Mononuclear cell (primary cell): ENCODE results near the gene SYMPK. TPM values are rescaled to one million over a fixed set of nuclear protein-coding genes. Genes with fewer than 3 reads are reported as not detected.

Experiments
- H3K27me3 ChIP-seq: 2 replicates; pipeline ENCODE4 v1.6.0; 2011; ENCODE audit warnings: low read length, control low read depth; ENCODE audit not compliant: insufficient read depth
- H3K4me1 ChIP-seq: 2 replicates; pipeline ENCODE4 v1.5.1; 2011; ENCODE audit warnings: mild to moderate bottlenecking, low read length, control low read depth; ENCODE audit not compliant: insufficient read depth
- H3K4me3 ChIP-seq: 2 replicates; pipeline ENCODE4 v1.5.1; 2011; ENCODE audit warnings: mild to moderate bottlenecking, low read length, moderate library complexity
- H3K9me3 ChIP-seq: 2 replicates; pipeline ENCODE4 v1.5.1; 2011; ENCODE audit warnings: low read depth, mild to moderate bottlenecking, control low read depth, low read length
- total RNA-seq: library from RNA; depleted of rRNA; stranded (reverse); fragments of >200 nt; gene quantifications from one replicate; pipeline ENCODE4 v1.2.3, GENCODE V29; 2012

SYMPK gene
- total RNA-seq, 1 donor: 27.2 TPM

GRCh38 chr19:45768655-45768983, 94.3 kb downstream of the SYMPK start:
- peaks cover 44% of the 10 kb centered on the region for H3K27me3 ChIP-seq

GRCh38 chr19:45767881-45768654, 94.9 kb downstream of the SYMPK start:
- Histone ChIP-seq H3K27me3 (peaks cover 38% of the 10 kb centered on the region), H3K9me3 (no peaks in the 10 kb centered on the region), H3K4me1 (peaks cover 31% of the 10 kb centered on the region), H3K4me3 (peak overlapping the region; percentile 13)

More at GRCh38 chr19:45768655-45768983, 94.3 kb downstream of the SYMPK start:
- Histone ChIP-seq H3K4me1 (peaks cover 31% of the 10 kb centered on the region), H3K9me3 (no peaks in the 10 kb centered on the region), H3K4me3 (peak overlapping the region; percentile 49)

- peaks cover 32% of the 10 kb centered on the region for H3K27me3 ChIP-seq
- peaks cover 31% of the 10 kb centered on the region for H3K4me1 ChIP-seq
- no peak overlapping the region for H3K4me3 ChIP-seq
- H3K9me3 ChIP-seq: no peaks in the 10 kb centered on the region
Observed at GRCh38 chr19:45767410-45767880, 95.5 kb downstream of the SYMPK start.

GRCh38 chr19:45766869-45767346, 96.0 kb downstream of the SYMPK start:
- no peak overlapping the region for H3K4me3 ChIP-seq
- peaks cover 26% of the 10 kb centered on the region for H3K27me3 ChIP-seq
- no peaks in the 10 kb centered on the region for H3K9me3 ChIP-seq
- peaks cover 31% of the 10 kb centered on the region for H3K4me1 ChIP-seq

DNA sequence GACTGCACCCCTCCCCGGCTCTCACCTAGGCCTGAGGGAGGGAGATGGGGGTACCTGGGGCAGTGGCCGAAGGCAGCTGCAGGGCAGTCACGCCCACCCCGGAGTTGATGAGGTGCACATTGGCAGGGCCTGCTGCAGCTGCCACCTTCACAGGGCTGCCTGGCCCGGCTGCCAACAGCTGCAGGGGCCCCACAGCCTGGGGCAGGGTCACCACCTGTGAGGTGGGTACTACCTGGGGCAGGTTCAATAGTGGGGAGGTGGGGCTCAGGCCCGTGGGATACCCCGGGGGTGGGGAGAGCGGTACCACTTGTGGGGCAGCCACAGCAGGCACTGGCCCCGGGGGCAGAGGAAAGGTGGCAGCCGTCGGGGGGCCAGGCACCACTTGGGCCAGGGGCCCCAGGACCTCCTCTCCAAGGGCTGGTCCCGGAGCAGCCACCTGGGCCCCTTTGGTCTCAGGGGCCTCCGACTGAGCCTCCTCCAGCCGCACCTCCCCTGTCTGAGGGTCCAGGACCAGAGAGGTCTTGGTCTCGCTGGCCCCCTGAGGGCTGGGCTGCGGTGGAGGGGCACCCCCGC, 96.6 kb downstream of the SYMPK start:
- Histone ChIP-seq H3K27me3 (peaks cover 24% of the 10 kb centered on the region), H3K4me1 (peaks cover 31% of the 10 kb centered on the region), H3K4me3 (no peak overlapping the region), H3K9me3 (no peaks in the 10 kb centered on the region)

DNA sequence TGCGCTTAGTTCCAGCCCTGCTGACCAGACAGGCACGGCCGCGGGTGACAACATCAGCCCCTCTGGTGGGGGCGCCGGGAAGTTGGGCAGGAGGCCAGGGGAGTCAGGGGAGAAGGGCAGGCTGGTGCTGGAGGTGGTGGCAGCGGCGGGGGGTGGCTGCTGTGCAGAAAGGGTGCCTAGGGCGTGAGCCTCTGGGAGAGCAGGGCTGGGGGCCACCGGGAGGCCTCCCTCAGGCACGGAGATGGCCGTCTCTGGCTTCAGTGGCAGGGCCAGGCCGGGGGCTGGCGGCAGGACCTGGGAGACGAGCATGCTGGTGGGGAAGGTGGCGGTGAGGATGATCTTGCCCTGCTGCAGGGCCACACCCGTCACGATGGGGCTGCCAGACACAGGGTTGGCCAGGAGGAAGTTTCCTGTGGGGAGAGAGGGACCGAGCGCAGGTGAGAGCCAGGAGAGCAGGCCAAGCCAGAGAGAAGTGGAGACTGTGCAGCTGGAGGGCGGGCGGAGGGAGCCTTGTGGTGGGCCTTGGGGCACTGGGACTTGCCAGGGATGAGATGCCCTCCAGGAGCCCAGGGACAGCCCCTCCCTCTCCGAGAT, 97.1 kb downstream of the SYMPK start:
- H3K4me3 ChIP-seq: no peak overlapping the region
- peaks cover 19% of the 10 kb centered on the region for H3K27me3 ChIP-seq
- no peaks in the 10 kb centered on the region for H3K9me3 ChIP-seq
- peaks cover 29% of the 10 kb centered on the region for H3K4me1 ChIP-seq

Other genes starting within 250 kb of the SYMPK start
- gene EML2, start 223.8 kb downstream of the SYMPK start, total RNA-seq: 13.9 TPM
- gene GIPR, start 194.9 kb downstream of the SYMPK start, total RNA-seq: 1.2 TPM
- 158 TPM for gene SNRPD2, start 171.2 kb downstream of the SYMPK start, total RNA-seq
- gene QPCTL, start 170.5 kb downstream of the SYMPK start, total RNA-seq: 2.5 TPM
- gene FBXO46, start 132.3 kb downstream of the SYMPK start, total RNA-seq: 8.0 TPM
- not detected for gene MEIOSIN, start 129.7 kb downstream of the SYMPK start, total RNA-seq
- under 0.01 TPM for gene SIX5, start 93.9 kb downstream of the SYMPK start, total RNA-seq
- gene DMPK, start 80.7 kb downstream of the SYMPK start, total RNA-seq: 5.8 TPM
- 15.2 TPM for gene DMWD, start 70.3 kb downstream of the SYMPK start, total RNA-seq
- gene RSPH6A, start 47.8 kb downstream of the SYMPK start, total RNA-seq: 0.10 TPM
- gene FOXA3, start 1.2 kb upstream of the SYMPK start, total RNA-seq: not detected
- gene IRF2BP1, start 23.0 kb upstream of the SYMPK start, total RNA-seq: 17.3 TPM
- gene MYPOP, start 39.5 kb upstream of the SYMPK start, total RNA-seq: 1.3 TPM
- not detected for gene NANOS2, start 51.6 kb upstream of the SYMPK start, total RNA-seq
- gene NOVA2, start 110.7 kb upstream of the SYMPK start, total RNA-seq: under 0.01 TPM
- 0.94 TPM for gene CCDC61, start 132.3 kb upstream of the SYMPK start, total RNA-seq
- gene PGLYRP1, start 159.9 kb upstream of the SYMPK start, total RNA-seq: not detected
- 0.10 TPM for gene IGFL4, start 177.9 kb upstream of the SYMPK start, total RNA-seq